MM.1S (cell line): Measurements from ENCODE around the gene PPP1R12A.

Source experiments
- DNase-seq: peaks from one replicate; pipeline ENCODE4 v3.0.0-alpha.2; 2015
- H2AFZ ChIP-seq: fragments of 300-600 bp; sonication (generic); 2 replicates; pipeline ENCODE4 v1.6.0; 2016; ENCODE audit warnings: antibody characterized with exemption, low read length
- H3F3A ChIP-seq: fragments of 300-600 bp; sonication (generic); 2 replicates; pipeline ENCODE4 v1.6.1; 2016; ENCODE audit warnings: mild to moderate bottlenecking, antibody characterized with exemption, low read length, moderate library complexity, mixed read lengths; ENCODE audit not compliant: insufficient read depth
- H3K27ac ChIP-seq: fragments of 300-600 bp; sonication (generic); 2 replicates; pipeline ENCODE4 v1.5.1; 2016; ENCODE audit warnings: mild to moderate bottlenecking, low read length
- H3K27me3 ChIP-seq: fragments of 300-600 bp; sonication (generic); replicated peaks from 2 replicates; pipeline ENCODE4 v1.6.0; 2016; ENCODE audit warnings: low read length; ENCODE audit not compliant: insufficient read depth
- H3K36me3 ChIP-seq: fragments of 300-600 bp; sonication (generic); replicated peaks from 2 replicates; pipeline ENCODE4 v1.6.1; 2016; ENCODE audit warnings: mild to moderate bottlenecking, low read length, mixed read lengths; ENCODE audit not compliant: insufficient read depth
- H3K4me1 ChIP-seq: fragments of 300-600 bp; sonication (generic); 2 replicates; pipeline ENCODE4 v1.6.1; 2016; ENCODE audit warnings: low read length, mixed read lengths
- H3K4me2 ChIP-seq: fragments of 300-600 bp; sonication (generic); 2 replicates; pipeline ENCODE4 v1.6.0; 2016; ENCODE audit warnings: low read depth, low read length
- H3K4me3 ChIP-seq: fragments of 300-600 bp; sonication (generic); 2 replicates; pipeline ENCODE4 v1.5.1; 2016; ENCODE audit warnings: low read length, mixed read lengths
- H3K79me2 ChIP-seq: fragments of 300-600 bp; sonication (generic); 2 replicates; pipeline ENCODE4 v1.6.1; 2016; ENCODE audit warnings: mixed run types, low read length, mixed read lengths
- H3K9ac ChIP-seq: fragments of 300-600 bp; sonication (generic); 2 replicates; pipeline ENCODE4 v1.6.1; 2016; ENCODE audit warnings: low read length, mixed read lengths
- H3K9me2 ChIP-seq: fragments of 300-600 bp; sonication (generic); replicated peaks from 2 replicates; pipeline ENCODE4 v1.6.1; 2016; ENCODE audit warnings: mild to moderate bottlenecking, low read length, mixed read lengths; ENCODE audit not compliant: insufficient read depth
- H3K9me3 ChIP-seq: fragments of 300-600 bp; sonication (generic); replicated peaks from 2 replicates; pipeline ENCODE4 v1.6.1; 2016; ENCODE audit warnings: mild to moderate bottlenecking, low read length, mixed read lengths; ENCODE audit not compliant: insufficient read depth
- H4K20me1 ChIP-seq: fragments of 300-600 bp; sonication (generic); 2 replicates; pipeline ENCODE4 v1.6.1; 2016; ENCODE audit warnings: mild to moderate bottlenecking, low read length, moderate library complexity, mixed read lengths; ENCODE audit not compliant: insufficient read depth
- CTCF ChIP-seq: fragments of 300-600 bp; sonication (generic); IDR thresholded peaks from 2 replicates; pipeline ENCODE4 v1.5.1; 2016; ENCODE audit warnings: antibody characterized with exemption, low read length, mixed read lengths
- EZH2 ChIP-seq: fragments of 300-600 bp; sonication (generic); optimal IDR thresholded peaks from 2 replicates; pipeline ENCODE3; 2017; ENCODE audit warnings: low read depth, mild to moderate bottlenecking, antibody characterized with exemption, low read length, mixed read lengths
- EZH2phosphoT487 ChIP-seq: fragments of 300-600 bp; sonication (generic); IDR thresholded peaks from 2 replicates; pipeline ENCODE4 v1.6.1; 2018; ENCODE audit warnings: antibody characterized with exemption, low read length

PPP1R12A gene

GRCh38 chr12:79841878-79842265 is 93.0 kb downstream of the PPP1R12A start:
- Histone ChIP-seq H3K79me2 (peaks cover 59% of the 10 kb centered on the region), H3K4me3 (no peak overlapping the region), H4K20me1 (no peaks in the 10 kb centered on the region), H3K27me3 (no peaks in the 10 kb centered on the region), H3K4me1 (no peaks in the 10 kb centered on the region), H3K9ac (no peak overlapping the region), H2AFZ (no peak overlapping the region), H3K36me3 (peaks cover 9% of the 10 kb centered on the region; the same call in 1 of the 2 replicates), H3K9me2 (no peaks in the 10 kb centered on the region), H3K27ac (no peak overlapping the region), H3K4me2 (no peak overlapping the region), H3K9me3 (no peaks in the 10 kb centered on the region), H3F3A (no peaks in the 10 kb centered on the region)
- DNase-seq = no peak
- TF ChIP-seq EZH2phosphoT487 (no peak), CTCF (no peak), EZH2 (no peak)

- no peak for TF ChIP-seq CTCF
- no peak for TF ChIP-seq EZH2
- TF ChIP-seq EZH2phosphoT487 = no peak
- no peaks in the 10 kb centered on the region for H3F3A ChIP-seq
These were observed 93.5 kb downstream of the PPP1R12A start for GRCh38 chr12:79841248-79841877.

DNA sequence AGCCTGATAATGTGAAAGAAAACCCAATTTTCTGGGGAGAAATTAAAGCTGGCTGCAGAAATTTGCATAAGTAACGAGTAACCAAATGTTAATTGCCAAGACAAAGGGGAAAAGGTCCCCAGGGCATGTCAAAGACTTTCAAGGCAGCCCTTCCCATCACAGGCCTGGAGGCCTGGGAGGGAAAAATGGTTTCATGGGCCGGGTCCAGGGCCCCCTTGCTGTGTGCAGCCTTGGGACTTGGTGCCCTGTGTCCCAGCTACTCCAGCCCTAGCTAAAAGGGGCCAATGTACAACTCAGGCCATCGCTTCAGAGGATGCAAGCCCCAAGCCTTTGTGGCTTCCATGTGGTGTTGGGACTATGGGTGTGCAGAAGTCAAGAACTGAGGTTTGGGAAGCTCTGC is 96.5 kb downstream of the PPP1R12A start:
- Histone ChIP-seq H3K9me2 (no peaks in the 10 kb centered on the region), H3K27ac (no peak overlapping the region), H3K36me3 (peaks cover 4% of the 10 kb centered on the region; the same call in 1 of the 2 replicates), H3K9ac (no peak overlapping the region), H3F3A (no peaks in the 10 kb centered on the region), H3K27me3 (no peaks in the 10 kb centered on the region), H3K4me2 (no peak overlapping the region), H3K9me3 (no peaks in the 10 kb centered on the region), H2AFZ (no peak overlapping the region), H3K79me2 (peaks cover 64% of the 10 kb centered on the region), H3K4me1 (no peaks in the 10 kb centered on the region), H4K20me1 (no peaks in the 10 kb centered on the region), H3K4me3 (no peak overlapping the region)
- DNase-seq = no peak
- TF ChIP-seq CTCF = no peak
- TF ChIP-seq EZH2phosphoT487 = no peak
- TF ChIP-seq EZH2 = no peak

More at GRCh38 chr12:79841248-79841877, 93.5 kb downstream of the PPP1R12A start:
- Histone ChIP-seq H3K4me3 (no peak overlapping the region), H3K36me3 (peaks cover 9% of the 10 kb centered on the region; the same call in 1 of the 2 replicates), H3K27me3 (no peaks in the 10 kb centered on the region), H3K9me3 (no peaks in the 10 kb centered on the region), H3K4me1 (no peaks in the 10 kb centered on the region), H3K4me2 (no peak overlapping the region), H3K27ac (no peak overlapping the region), H4K20me1 (no peaks in the 10 kb centered on the region), H3K9ac (no peak overlapping the region), H3K79me2 (peaks cover 59% of the 10 kb centered on the region), H3K9me2 (no peaks in the 10 kb centered on the region), H2AFZ (no peak overlapping the region)
- DNase-seq = no peak
